Uterus (tissue), 2 donors: ENCODE results near the gene THRB.

Experiments used
- POLR2A ChIP-seq, 2 donors: fragments of 450-650 bp; IDR thresholded peaks; one replicate each; pipeline ENCODE4 v1.6.1; 2016; ENCODE audit warnings: antibody characterized with exemption in 2 of 2, mild to moderate bottlenecking in 1 of 2, moderate library complexity in 1 of 2
- TF ChIP-seq, protein P1 (sequence below), 4 experiments: fragments of 200-600 bp in 2 of 4; fragments of 450-650 bp in 2 of 4; sonication (generic) in 2 of 4; IDR thresholded peaks; one replicate each; pipeline ENCODE4 v1.5.1; 2016 to 2019; ENCODE audit warnings: antibody characterized with exemption in 4 of 4, mild to moderate bottlenecking in 2 of 4, moderate library complexity in 1 of 4

DNA sequence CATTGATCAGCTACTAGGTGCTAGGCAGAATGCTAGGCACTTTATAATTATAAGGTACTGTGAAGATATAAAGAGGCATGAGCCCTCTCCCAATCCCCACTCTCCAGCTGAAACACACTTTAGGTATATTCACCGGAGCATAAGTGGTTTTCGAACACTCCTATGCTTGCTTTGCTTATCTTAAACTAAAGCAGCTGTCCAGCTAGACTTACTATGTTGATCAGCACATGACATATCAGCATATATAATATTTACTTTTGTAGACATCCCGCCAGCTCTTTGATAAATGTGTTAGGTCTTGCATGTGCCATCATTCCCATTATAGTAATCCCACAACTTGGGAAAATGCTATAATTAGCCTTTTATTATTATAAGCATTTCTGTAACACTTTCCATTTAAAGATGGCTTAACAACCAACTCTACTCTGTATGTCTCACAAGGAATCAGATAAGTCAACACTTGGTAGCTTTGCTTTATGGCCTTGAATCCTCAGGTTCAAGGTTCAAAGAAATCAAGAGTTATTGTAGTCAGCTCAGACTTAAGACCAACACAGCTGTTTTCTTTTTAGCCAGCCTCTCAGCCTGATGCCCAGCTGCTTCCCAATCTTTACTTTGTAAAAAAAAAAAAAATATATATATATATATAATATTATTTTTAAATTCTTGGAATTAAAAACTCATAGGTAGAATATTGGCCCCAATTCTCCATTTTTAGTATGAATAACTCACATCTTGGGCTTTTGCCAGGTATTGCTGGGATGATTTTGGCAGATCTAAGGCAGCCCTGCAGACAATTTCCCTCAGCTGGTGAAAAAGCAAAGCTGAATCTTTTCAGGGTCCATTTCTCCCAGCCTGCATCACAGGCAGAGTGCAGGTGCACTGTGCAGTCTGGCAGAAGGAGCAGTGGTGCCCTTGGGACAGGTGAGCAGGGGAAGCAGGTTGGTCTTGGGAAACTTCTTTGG is 104.2 kb downstream of the THRB start:
- TF ChIP-seq, protein P1, sequence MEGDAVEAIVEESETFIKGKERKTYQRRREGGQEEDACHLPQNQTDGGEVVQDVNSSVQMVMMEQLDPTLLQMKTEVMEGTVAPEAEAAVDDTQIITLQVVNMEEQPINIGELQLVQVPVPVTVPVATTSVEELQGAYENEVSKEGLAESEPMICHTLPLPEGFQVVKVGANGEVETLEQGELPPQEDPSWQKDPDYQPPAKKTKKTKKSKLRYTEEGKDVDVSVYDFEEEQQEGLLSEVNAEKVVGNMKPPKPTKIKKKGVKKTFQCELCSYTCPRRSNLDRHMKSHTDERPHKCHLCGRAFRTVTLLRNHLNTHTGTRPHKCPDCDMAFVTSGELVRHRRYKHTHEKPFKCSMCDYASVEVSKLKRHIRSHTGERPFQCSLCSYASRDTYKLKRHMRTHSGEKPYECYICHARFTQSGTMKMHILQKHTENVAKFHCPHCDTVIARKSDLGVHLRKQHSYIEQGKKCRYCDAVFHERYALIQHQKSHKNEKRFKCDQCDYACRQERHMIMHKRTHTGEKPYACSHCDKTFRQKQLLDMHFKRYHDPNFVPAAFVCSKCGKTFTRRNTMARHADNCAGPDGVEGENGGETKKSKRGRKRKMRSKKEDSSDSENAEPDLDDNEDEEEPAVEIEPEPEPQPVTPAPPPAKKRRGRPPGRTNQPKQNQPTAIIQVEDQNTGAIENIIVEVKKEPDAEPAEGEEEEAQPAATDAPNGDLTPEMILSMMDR (IDR thresholded peaks at IDR 0.05): no peak
- no peak for TF ChIP-seq POLR2A (IDR thresholded peaks at IDR 0.05)
